GM18499 (cell line): ENCODE measurements around the gene LYPLA2.

Experiments
- ATAC-seq: cut with Tn5 transposase; IDR thresholded peaks from one replicate; pipeline ENCODE4 v1.9.1; 2021; ENCODE audit warnings: moderate number of reproducible peaks; ENCODE audit not compliant: insufficient read depth, unreplicated experiment

Gene LYPLA2

GRCh38 chr1:23790696-23791515, at the start of gene LYPLA2:
LYPLA2 (plus strand) TSS chr1:23791145; CDS start chr1:23792683, 1,538 bp downstream.
- peak; percentile 49 for ATAC-seq

- no peak for ATAC-seq
Observed at GRCh38 chr1:23741609-23742008, 49.3 kb upstream of the LYPLA2 start.

- no peak for ATAC-seq
Observed at GRCh38 chr1:23742670-23743286, 48.2 kb upstream of the LYPLA2 start.

- ATAC-seq: peak; percentile 52
Observed at GRCh38 chr1:23743287-23744152, 47.4 kb upstream of the LYPLA2 start, which contains the start of gene ELOA. ELOA (plus strand) TSS chr1:23743471; CDS start chr1:23743504, 33 bp downstream.

GRCh38 chr1:23745515-23745914, 45.4 kb upstream of the LYPLA2 start:
- no peak for ATAC-seq

- ATAC-seq: no peak
Observed at GRCh38 chr1:23748016-23748415, 42.9 kb upstream of the LYPLA2 start.

- ATAC-seq: no peak
Observed at GRCh38 chr1:23751050-23751814, 39.7 kb upstream of the LYPLA2 start.

GRCh38 chr1:23751815-23752200, 39.1 kb upstream of the LYPLA2 start:
- no peak for ATAC-seq

- no peak for ATAC-seq
Observed at GRCh38 chr1:23752909-23753308, 38.0 kb upstream of the LYPLA2 start.

GRCh38 chr1:23756676-23757075, 34.3 kb upstream of the LYPLA2 start:
- no peak for ATAC-seq

GRCh38 chr1:23757812-23758211, 33.1 kb upstream of the LYPLA2 start:
- no peak for ATAC-seq

- no peak for ATAC-seq
Observed at GRCh38 chr1:23759277-23759676, 31.7 kb upstream of the LYPLA2 start.

- ATAC-seq: no peak
Observed at GRCh38 chr1:23763041-23763577, 27.8 kb upstream of the LYPLA2 start.

- no peak for ATAC-seq
Observed at GRCh38 chr1:23768733-23769132, 22.2 kb upstream of the LYPLA2 start.

- ATAC-seq: no peak
Observed at GRCh38 chr1:23772049-23772853, 18.7 kb upstream of the LYPLA2 start.

GRCh38 chr1:23772854-23773242, 18.1 kb upstream of the LYPLA2 start:
- no peak for ATAC-seq

- ATAC-seq: no peak
Observed at GRCh38 chr1:23774174-23774880, 16.6 kb upstream of the LYPLA2 start.

GRCh38 chr1:23776217-23776616, 14.7 kb upstream of the LYPLA2 start:
- no peak for ATAC-seq
